Neural progenitor cell (in vitro differentiated cells): ENCODE results near the gene VOPP1.

Experiments used
- EZH2phosphoT487 ChIP-seq: fragments of 200-600 bp; sonication (generic); IDR thresholded peaks from 2 replicates; pipeline ENCODE4 v1.6.1; 2017; ENCODE audit warnings: antibody characterized with exemption
- TF ChIP-seq, protein P1 (sequence below): fragments of 200-600 bp; sonication (generic); IDR thresholded peaks from 2 replicates; pipeline ENCODE4 v1.5.1; 2017; ENCODE audit warnings: antibody characterized with exemption, mild to moderate bottlenecking

DNA sequence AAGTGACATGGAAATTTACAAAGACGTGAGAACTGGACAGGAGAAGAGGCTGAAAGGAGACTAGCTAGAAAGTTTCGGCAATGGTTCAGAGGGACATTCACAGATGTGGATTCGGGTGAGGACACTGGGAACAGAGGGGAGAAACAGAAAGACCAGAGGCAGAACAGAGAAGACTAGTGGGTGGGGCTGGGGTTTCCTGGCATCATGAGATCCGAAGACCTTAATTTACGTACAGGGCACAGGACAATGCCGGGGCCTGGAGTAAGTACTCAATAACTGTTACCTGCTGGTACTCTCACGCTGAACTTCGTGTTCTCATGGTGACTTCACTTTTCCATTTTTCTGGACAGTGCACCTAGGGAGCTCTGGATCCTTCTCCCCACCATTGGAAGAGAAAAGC is 53.5 kb downstream of the VOPP1 start:
- no peak for TF ChIP-seq EZH2phosphoT487
- TF ChIP-seq, protein P1, sequence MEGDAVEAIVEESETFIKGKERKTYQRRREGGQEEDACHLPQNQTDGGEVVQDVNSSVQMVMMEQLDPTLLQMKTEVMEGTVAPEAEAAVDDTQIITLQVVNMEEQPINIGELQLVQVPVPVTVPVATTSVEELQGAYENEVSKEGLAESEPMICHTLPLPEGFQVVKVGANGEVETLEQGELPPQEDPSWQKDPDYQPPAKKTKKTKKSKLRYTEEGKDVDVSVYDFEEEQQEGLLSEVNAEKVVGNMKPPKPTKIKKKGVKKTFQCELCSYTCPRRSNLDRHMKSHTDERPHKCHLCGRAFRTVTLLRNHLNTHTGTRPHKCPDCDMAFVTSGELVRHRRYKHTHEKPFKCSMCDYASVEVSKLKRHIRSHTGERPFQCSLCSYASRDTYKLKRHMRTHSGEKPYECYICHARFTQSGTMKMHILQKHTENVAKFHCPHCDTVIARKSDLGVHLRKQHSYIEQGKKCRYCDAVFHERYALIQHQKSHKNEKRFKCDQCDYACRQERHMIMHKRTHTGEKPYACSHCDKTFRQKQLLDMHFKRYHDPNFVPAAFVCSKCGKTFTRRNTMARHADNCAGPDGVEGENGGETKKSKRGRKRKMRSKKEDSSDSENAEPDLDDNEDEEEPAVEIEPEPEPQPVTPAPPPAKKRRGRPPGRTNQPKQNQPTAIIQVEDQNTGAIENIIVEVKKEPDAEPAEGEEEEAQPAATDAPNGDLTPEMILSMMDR, result no peak
